HG03354 (cell line): ENCODE results near the gene DYNC1I1.

ENCODE experiments used
- ATAC-seq: cut with Tn5 transposase; IDR thresholded peaks from one replicate; pipeline ENCODE4 v1.9.1; 2021; ENCODE audit warnings: mild to moderate bottlenecking; ENCODE audit not compliant: unreplicated experiment, poor library complexity, severe bottlenecking

The DYNC1I1 gene

DNA sequence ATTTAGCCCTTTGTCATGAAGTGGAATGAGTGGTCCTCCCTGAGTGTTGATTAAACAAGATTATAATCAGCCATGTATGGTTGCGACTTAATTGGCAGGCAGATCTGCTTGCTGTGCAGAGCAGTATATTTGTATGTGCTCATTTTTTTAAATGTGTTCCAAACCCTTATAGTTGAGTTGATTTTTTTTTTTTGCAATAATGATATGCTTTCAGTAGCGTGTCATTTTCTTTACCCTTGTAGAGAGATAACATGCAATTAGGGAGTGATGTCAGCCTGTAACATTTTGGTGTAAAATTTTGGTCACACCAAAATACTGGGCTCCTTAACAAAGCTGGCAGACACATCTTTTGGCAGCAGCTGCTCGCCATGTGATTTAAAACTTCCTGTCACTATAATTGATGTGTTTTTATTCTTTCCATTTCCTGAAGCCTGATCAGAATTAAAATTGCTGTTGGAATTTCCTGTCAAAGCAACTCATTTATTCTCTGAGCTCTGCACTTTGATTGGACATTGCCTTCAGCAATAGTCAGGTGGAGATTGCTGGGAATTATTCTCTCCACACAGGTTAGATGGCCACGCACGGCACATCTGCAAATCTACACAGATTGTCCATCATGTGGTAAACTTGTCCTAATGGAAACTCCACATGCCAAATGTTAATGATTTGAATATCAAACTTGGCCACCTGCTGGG is 125.3 kb downstream of the DYNC1I1 start:
- ATAC-seq = no peak

DNA sequence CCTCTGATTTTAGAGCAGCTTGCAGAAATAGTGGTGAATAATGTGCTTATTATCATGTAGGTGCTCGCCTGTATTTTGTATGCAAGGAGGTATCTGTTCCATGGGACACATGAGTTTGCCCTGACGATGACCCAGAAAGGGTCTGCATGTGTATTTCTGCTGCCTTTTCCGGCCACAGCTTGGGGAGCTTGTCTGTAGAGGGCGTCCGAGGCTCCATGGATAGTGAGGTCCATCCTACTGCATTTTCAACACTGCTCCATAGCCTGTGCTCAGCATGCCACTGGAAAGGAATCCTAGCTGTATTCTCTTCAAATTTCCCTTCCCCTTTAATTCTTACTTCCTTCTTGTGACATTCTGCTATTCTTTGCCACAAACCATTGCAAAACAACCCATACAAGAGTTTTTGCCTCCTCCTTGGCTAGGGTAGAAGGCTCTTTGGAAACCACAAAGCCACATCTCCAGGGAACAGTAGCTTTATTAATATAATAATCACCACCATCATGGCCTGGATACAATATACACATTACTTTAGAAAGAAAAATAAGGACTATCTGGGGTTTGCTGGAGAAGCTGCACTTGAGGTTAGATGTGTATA is 127.7 kb downstream of the DYNC1I1 start:
- ATAC-seq = no peak

DNA sequence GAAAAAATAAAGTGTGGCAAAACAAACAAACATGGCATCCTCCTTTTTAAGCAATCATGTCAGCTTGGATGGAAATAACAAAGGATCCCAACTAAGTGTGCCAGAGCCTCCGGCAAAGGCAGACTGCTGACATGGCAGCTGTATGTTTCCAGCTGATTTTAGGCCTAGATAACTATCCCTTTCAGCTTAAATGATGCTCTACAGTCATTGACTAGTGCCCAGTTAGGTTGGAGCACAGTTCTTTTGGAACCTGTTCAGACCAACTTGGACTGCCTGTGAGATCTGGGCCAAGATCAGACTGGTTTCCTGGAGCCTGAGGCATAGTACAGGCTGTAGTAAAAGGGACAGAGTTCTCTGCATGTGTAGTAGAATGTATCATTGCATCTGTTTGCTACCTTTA is 128.7 kb downstream of the DYNC1I1 start:
- ATAC-seq = no peak

DNA sequence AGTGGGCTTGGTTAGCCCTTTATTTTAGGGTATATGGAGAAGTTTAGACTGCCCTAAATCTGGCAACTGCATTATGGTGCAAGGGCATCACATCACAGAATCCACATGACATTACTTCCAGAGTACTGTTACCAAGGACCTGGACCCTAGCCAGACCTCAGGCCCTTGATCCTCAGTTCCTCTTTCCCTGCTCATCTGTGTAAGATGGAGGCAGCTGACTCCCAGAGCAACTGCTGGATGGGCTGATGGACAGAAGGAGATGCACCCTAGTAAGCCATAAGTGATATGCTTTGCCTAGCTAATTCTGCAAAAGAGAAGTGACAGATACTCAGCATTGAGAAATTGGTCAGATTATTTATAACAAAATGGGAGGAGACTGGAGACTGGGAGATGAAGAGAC is 131.7 kb downstream of the DYNC1I1 start:
- no peak for ATAC-seq

GRCh38 chr7:95905167-95905566 is 132.8 kb downstream of the DYNC1I1 start:
- ATAC-seq = no peak

GRCh38 chr7:95906851-95907250 is 134.5 kb downstream of the DYNC1I1 start:
- ATAC-seq = no peak

- ATAC-seq = no peak
Measured at GRCh38 chr7:95907337-95907736, 135.0 kb downstream of the DYNC1I1 start.

DNA sequence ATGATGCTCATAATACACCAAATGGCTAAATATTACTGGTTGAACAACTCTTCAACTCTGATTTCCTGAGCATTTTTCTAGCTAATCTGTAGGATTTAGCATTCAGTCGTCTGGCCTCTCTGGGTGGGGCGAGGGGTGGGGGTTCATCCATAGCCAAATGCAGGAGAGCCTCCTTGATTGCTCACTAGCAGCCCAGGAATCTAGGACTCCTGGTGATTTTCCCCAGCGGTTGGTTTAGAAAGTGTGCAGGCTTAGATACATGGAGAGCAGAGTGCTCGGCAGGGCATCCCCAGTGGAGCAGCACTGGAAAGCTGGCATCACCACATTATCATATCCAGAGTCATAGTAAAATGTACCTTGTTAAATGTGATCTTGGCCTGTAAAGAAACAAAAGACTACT is 136.1 kb downstream of the DYNC1I1 start:
- ATAC-seq = no peak

DNA sequence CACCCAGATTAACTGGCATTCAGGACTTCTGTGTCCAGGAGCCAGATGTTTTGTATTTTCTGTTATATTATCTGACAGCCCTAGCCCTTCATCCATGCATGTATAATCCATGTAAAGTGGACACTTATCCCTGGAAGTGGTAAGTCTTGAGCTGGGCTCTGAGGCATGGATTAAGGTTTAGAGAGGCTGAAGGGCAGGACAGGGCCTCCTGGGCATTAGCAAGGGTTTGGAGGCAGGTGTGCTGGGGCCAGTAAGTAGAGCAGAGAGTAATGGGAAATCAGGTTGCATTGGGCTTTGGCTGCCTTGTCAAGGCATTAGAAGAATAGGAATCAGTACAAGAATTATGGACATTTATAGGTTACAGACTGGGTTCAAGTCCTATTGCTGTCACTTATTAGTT is 138.0 kb downstream of the DYNC1I1 start:
- no peak for ATAC-seq

DNA sequence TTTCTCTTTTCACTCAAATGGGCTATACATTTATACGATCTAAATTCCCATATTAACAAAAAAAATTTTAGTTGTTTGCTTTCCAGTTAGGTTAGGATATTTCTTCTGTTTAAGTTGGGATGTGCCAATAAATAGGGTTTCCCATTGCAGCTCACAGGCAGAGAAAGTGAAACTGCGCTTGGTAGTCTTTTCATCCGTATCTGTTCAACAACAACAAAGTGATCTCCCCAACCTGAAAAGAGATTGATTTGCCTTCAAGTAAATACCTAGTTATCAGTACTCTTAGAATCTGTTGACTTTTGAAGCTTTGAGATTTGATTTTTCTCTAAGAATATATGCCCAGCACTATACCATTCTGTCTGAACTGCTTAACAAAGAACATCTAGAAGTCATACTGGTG is 143.4 kb downstream of the DYNC1I1 start:
- no peak for ATAC-seq

- ATAC-seq = peak; percentile 73
Measured at GRCh38 chr7:95916573-95917297, 144.4 kb downstream of the DYNC1I1 start.

- no peak for ATAC-seq
Measured at GRCh38 chr7:95917634-95918033, 145.3 kb downstream of the DYNC1I1 start.

DNA sequence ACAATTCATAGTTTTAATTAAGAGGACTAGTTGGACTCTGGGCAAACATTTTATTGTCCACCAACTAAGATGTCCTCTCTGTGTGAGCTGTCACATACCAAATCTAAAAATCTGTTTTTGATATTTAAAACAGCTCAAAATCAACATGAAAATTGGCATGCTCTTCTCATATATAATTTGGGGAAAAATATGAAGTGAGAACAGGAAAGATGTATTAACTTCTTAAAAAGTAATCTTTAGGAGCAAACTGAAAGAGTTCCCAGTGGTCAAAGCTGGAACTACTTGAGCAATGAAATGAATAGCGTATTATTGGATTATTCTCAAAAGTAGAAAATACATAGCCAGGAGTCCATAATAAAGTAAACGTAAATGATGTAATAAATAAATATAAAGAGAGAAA is 147.2 kb downstream of the DYNC1I1 start:
- ATAC-seq = no peak

GRCh38 chr7:95921543-95921942 is 149.2 kb downstream of the DYNC1I1 start:
- ATAC-seq = no peak

- ATAC-seq = no peak
Measured at GRCh38 chr7:95922191-95922590, 149.8 kb downstream of the DYNC1I1 start.

DNA sequence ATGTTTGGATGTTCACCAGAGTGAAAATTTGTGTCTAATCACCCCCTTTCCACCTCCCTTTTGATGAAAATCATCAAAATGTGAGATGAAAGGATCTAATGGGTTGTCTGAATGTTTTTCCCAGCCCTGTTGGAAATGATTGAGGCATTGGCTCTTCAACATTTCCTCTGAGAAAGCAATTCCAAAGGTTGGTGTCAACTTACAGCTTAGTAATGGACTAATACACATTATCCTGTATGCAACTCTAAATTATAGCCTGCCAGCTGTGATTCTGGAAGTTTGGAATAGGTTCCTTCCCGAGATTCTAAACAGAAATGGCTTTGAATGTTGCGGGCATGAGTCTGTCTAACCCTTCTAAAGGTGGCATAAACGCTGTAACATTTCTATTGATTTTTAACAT is 152.9 kb downstream of the DYNC1I1 start:
- no peak for ATAC-seq

GRCh38 chr7:95925971-95926370 is 153.6 kb downstream of the DYNC1I1 start:
- ATAC-seq = no peak

- ATAC-seq = no peak
Measured at GRCh38 chr7:95927756-95928155, 155.4 kb downstream of the DYNC1I1 start.

- no peak for ATAC-seq
Measured at GRCh38 chr7:95929710-95930280, 157.4 kb downstream of the DYNC1I1 start.

GRCh38 chr7:95931460-95932232 is 159.3 kb downstream of the DYNC1I1 start:
- no peak for ATAC-seq
